HepG2 (cell line): Measurements from ENCODE around the gene CISH. TPM values are rescaled to one million over a fixed set of nuclear protein-coding genes. Genes with fewer than 3 reads are reported as not detected.
A peak's percentile ranks its signal among the peaks of the same experiment; 100 is the strongest.

Experiments
- ATAC-seq: fragments of 200-7000 bp; cut with Tn5 transposase; 3 replicates; pipeline ENCODE4 v1.9.1; 2020; ENCODE audit warnings: mild to moderate bottlenecking, moderate library complexity
- BruUV-seq: library from RNA; stranded (reverse); fragments of 400-500 nt; replicated peaks from 2 replicates; lab custom pipeline; 2021; lab: Mats Ljungman, UMichigan
- CTCF ChIA-PET: fragments of 300-600 bp; formaldehyde crosslinking; extraction: SDS; loops from one replicate; lab custom pipeline; 2021; ENCODE audit warnings: low total read pairs, inconsistent platforms, low intra/inter-chr PET ratio; lab: Yijun Ruan, JAX
- POLR2A ChIA-PET: fragments of 350-600 bp; sonication (Branson Sonifier 250); formaldehyde crosslinking; loops from one replicate; lab custom pipeline; 2020; ENCODE audit warnings: antibody characterized with exemption, inconsistent platforms; lab: Yijun Ruan, JAX
- DNase-seq: peaks from one replicate; pipeline ENCODE4 v3.0.0-alpha.2; 2015; ENCODE audit warnings: low spot score
- FAIRE-seq: peaks from 3 replicates; lab custom pipeline; 2011; peaks lifted over from hg19 to GRCh38; lab: Jason Lieb, UNC
- H2AFZ ChIP-seq: one replicate; pipeline ENCODE4 v1.6.1; 2011; ENCODE audit warnings: low read length, inconsistent platforms
- H3K27ac ChIP-seq: fragments of 300-600 bp; 3 replicates; pipeline ENCODE4 v1.8.0; 2011; ENCODE audit warnings: mixed run types, mild to moderate bottlenecking, mixed read lengths, low read length, inconsistent platforms; ENCODE audit not compliant: insufficient read depth; ENCODE audit errors: extremely low read length
- H3K27me3 ChIP-seq, 2 experiments: fragments of 200-600 bp in 1 of 2; 2 replicates in 1 of 2; 3 replicates in 1 of 2; pipeline versions ENCODE4 v1.6.0 to v1.8.0; 2011; ENCODE audit warnings: low read length in 2 of 2, mild to moderate bottlenecking in 2 of 2, moderate library complexity in 2 of 2, inconsistent platforms in 1 of 2; ENCODE audit not compliant: insufficient read depth in 2 of 2, control insufficient read depth in 1 of 2
- H3K36me3 ChIP-seq, 2 experiments: fragments of 200-600 bp in 1 of 2; replicated peaks in 1 of 2; 2 replicates in 1 of 2; 3 replicates in 1 of 2; pipeline versions ENCODE4 v1.5.1 to v1.8.0; 2011; ENCODE audit warnings: low read length in 2 of 2, inconsistent platforms in 1 of 2; ENCODE audit not compliant: insufficient read depth in 2 of 2, control insufficient read depth in 1 of 2
- H3K4me1 ChIP-seq: 2 replicates; pipeline ENCODE4 v1.5.1; 2012; ENCODE audit warnings: low read length, inconsistent platforms; ENCODE audit not compliant: insufficient read depth
- H3K4me2 ChIP-seq: 2 replicates; pipeline ENCODE4 v1.6.0; 2011; ENCODE audit warnings: low read depth, low read length, inconsistent platforms
- H3K4me3 ChIP-seq, 3 experiments: fragments of 200-600 bp in 1 of 3; sonication (generic), shearing (Covaris generic) in 1 of 3; replicated peaks in 1 of 3; 2 replicates each; pipeline ENCODE4 v1.5.1; 2011 to 2016; ENCODE audit warnings: low read length in 3 of 3, inconsistent platforms in 2 of 3, low read depth in 2 of 3, mild to moderate bottlenecking in 2 of 3, control low read depth in 1 of 3, mixed read lengths in 1 of 3; ENCODE audit not compliant: insufficient read depth in 1 of 3
- H3K79me2 ChIP-seq: one replicate; pipeline ENCODE4 v1.6.1; 2011; ENCODE audit warnings: low read length, inconsistent platforms; ENCODE audit not compliant: insufficient read depth
- H3K9ac ChIP-seq: 2 replicates; pipeline ENCODE4 v1.6.0; 2011; ENCODE audit warnings: mild to moderate bottlenecking, low read depth, low read length, inconsistent platforms; ENCODE audit not compliant: insufficient read depth
- H3K9me3 ChIP-seq: 2 replicates; pipeline ENCODE4 v1.5.1; 2012; ENCODE audit warnings: mild to moderate bottlenecking, low read length
- H4K20me1 ChIP-seq: 2 replicates; pipeline ENCODE4 v1.6.0; 2011; ENCODE audit warnings: inconsistent platforms, mild to moderate bottlenecking, low read length, moderate library complexity; ENCODE audit not compliant: insufficient read depth
- EEA1 ChIP-seq: sonication (generic); formaldehyde crosslinking; IDR thresholded peaks from 2 replicates; pipeline ENCODE4 v1.5.1; 2020; ENCODE audit warnings: mild to moderate bottlenecking, missing genetic modification reagents, borderline replicate concordance
- JUN ChIP-seq: sonication (generic); formaldehyde crosslinking; IDR thresholded peaks from 2 replicates; pipeline ENCODE4 v1.4.0; 2020; ENCODE audit warnings: mild to moderate bottlenecking, missing genetic modification reagents
- LCORL ChIP-seq, 2 experiments: fragments of 450-650 bp in 1 of 2; sonication (generic) in 1 of 2; formaldehyde crosslinking in 1 of 2; IDR thresholded peaks; 2 replicates each; pipeline versions ENCODE4 v1.5.0 to v1.6.1; 2017 to 2020; ENCODE audit warnings: antibody characterized with exemption in 1 of 2, missing genetic modification reagents in 1 of 2
- MTA3 ChIP-seq: sonication (generic); formaldehyde crosslinking; IDR thresholded peaks from 2 replicates; pipeline ENCODE4 v1.4.0; 2020; ENCODE audit warnings: missing genetic modification reagents
- ZBTB21 ChIP-seq: sonication (generic); formaldehyde crosslinking; IDR thresholded peaks from 2 replicates; pipeline ENCODE4 v1.4.0; 2020; ENCODE audit warnings: missing genetic modification reagents
- ZNF263 ChIP-seq: sonication (generic); formaldehyde crosslinking; IDR thresholded peaks from 2 replicates; pipeline ENCODE4 v1.4.0; 2020; ENCODE audit warnings: missing genetic modification reagents
- WGBS: methylation state at CpG from one replicate; pipeline ENCODE4 v1.1.6; 2017; ENCODE audit warnings: low lambda C conversion rate; 5-methylcytosine and 5-hydroxymethylcytosine counted together
- in situ Hi-C: cut with HindIII; loops from 2 replicates; pipeline ENCODE4 v1.10.0; 2017; ENCODE audit warnings: low pct_unique_long_range_greater_than_20kb; ENCODE audit not compliant: extremely low pct_ligation_motif_present
- intact Hi-C: fragments of 100-400 bp; cut with micrococcal nuclease; formaldehyde crosslinking; loops from one replicate; pipeline ENCODE4 v1.10.0; 2022; ENCODE audit not compliant: unreplicated experiment
- polyA plus RNA-seq, 8 experiments: library from polyadenylated mRNA; depleted of rRNA in 3 of 8; stranded (reverse) in 7 of 8; unstranded in 1 of 8; fragments of >200 nt; fragmentation: Illumina TruSeq in 4 of 8; extraction: Trizol in 4 of 8; gene quantifications; 2 replicates each; pipeline versions ENCODE4 v1.2.1 to v1.2.3, GENCODE V29; 2011 to 2016; ENCODE audit warnings: low read depth in 4 of 8, missing spikeins in 1 of 8, mixed read lengths in 1 of 8; ENCODE audit not compliant: insufficient read depth in 1 of 8
- total RNA-seq, 5 experiments: library from RNA; depleted of rRNA; stranded (reverse); fragments of >200 nt; fragmentation: Illumina TruSeq; extraction: Trizol; gene quantifications; 2 replicates each; pipeline ENCODE4 v1.2.3, GENCODE V29; 2016; ENCODE audit warnings: low read depth in 1 of 5
- TF ChIP-seq, protein P1 (sequence below): sonication (generic); formaldehyde crosslinking; IDR thresholded peaks from 2 replicates; pipeline ENCODE4 v1.5.1; 2020; ENCODE audit warnings: mild to moderate bottlenecking, missing genetic modification reagents, moderate library complexity

The CISH gene
- total and polyA plus RNA-seq, 2 of the 13 experiments (the other 11 are each of a cell fraction or from before 2014, with no cell fraction given) = 0.91 to 1.5 TPM

DNA sequence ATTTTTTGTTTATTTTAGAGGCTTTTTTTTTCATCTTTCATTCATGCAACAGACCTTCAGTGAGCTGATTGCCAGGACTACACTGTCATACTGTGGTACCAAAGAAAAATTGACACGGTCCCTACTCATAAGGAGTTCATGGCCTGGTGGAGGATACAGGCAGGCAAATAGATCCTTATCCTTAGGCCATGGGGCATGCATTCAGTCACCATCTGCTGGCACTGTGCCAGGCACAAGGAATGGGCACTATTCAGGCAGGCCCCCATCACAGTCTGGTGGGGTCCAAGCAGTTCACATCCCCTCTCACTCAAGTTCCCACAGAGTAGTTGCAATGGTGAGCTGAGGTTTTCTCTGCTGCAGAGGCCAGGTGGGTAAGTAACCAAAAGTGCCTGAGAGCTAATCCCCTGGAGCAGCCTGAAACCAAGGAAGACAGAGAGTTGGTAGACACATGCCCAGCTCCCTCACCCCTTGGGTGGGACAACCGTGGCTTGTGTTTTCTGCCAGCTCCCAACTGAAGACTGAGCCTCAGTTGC is 17.3 kb downstream of the CISH start:
- no peaks in the 10 kb centered on the region for H3K79me2 ChIP-seq
- ChIA-PET CTCF (no interaction called here), POLR2A (no interaction called here)
- DNase-seq (no peak), FAIRE-seq (no peak), ATAC-seq (no peak)
- no peak overlapping the region for H3K27ac ChIP-seq
- H3K4me1 ChIP-seq = peaks cover 73% of the 10 kb centered on the region
- H3K36me3 ChIP-seq = no peaks in the 10 kb centered on the region
- H4K20me1 ChIP-seq = no peaks in the 10 kb centered on the region
- 21% methylated on average over 1 of the region's 2 CpGs for WGBS
- BruUV-seq = no TSS peak
- H3K4me3 ChIP-seq = no peak overlapping the region
- H3K4me2 ChIP-seq = no peak overlapping the region
- intact Hi-C loops (no loop called here), in situ Hi-C loops (no loop called here)
- no peaks in the 10 kb centered on the region for H3K9me3 ChIP-seq
- no peak overlapping the region for H3K9ac ChIP-seq
- no peak overlapping the region for H2AFZ ChIP-seq
- no peak for TF ChIP-seq ZBTB21 (CRISPR knock-in tag)
- no peak for TF ChIP-seq JUN (CRISPR knock-in tag)
- peak; percentile 94 for TF ChIP-seq LCORL (IDR thresholded peaks at IDR 0.05)
- TF ChIP-seq LCORL (CRISPR knock-in tag; IDR thresholded peaks at IDR 0.05) = no peak
- TF ChIP-seq, all 625 proteins: peak for 1
- H3K27me3 ChIP-seq = no peaks in the 10 kb centered on the region; a peak in 1 of 5 replicates

DNA sequence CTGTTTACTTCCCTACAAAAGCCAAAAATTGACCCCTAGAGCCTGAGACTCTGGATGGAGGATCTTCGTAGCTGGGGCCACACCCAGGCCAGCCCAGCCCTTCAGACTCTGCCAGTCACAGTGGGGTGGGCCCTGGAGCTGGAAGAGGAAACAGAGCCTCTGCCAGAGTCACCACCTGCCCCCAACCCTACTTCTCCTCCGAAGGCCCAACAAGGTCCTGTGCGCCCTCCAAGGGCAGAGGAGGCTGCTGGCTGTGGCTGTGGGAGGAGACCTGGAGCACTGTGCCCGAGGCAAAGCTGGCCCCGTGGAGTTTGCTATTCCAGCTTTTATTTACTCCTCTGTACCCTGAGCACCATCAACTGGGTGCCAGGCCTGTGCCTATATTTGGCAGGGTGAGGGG is 19.0 kb downstream of the CISH start:
- no peaks in the 10 kb centered on the region for H4K20me1 ChIP-seq
- H3K27ac ChIP-seq = no peak overlapping the region
- DNase-seq = no peak
- ChIA-PET POLR2A (interaction anchor here (1.1 to 5.7 kb wide), 6 partner anchors 9 to 25 kb away, joined by 3 to 176 read pairs (median 9); partner anchors contain the start of genes CISH, HEMK1 and MAPKAPK3), CTCF (no interaction called here)
- no peaks in the 10 kb centered on the region; a peak in 1 of 5 replicates for H3K27me3 ChIP-seq
- H3K36me3 ChIP-seq = no peaks in the 10 kb centered on the region
- no peak overlapping the region for H3K4me3 ChIP-seq
- no peaks in the 10 kb centered on the region for H3K9me3 ChIP-seq
- peak overlapping the region; percentile 0; the same call in 1 of the 2 replicates for H3K9ac ChIP-seq
- BruUV-seq = no TSS peak
- peaks cover 78% of the 10 kb centered on the region for H3K4me1 ChIP-seq
- in situ Hi-C loops = no loop called here
- ATAC-seq = no peak
- intact Hi-C loops = no loop called here
- TF ChIP-seq, protein P1, sequence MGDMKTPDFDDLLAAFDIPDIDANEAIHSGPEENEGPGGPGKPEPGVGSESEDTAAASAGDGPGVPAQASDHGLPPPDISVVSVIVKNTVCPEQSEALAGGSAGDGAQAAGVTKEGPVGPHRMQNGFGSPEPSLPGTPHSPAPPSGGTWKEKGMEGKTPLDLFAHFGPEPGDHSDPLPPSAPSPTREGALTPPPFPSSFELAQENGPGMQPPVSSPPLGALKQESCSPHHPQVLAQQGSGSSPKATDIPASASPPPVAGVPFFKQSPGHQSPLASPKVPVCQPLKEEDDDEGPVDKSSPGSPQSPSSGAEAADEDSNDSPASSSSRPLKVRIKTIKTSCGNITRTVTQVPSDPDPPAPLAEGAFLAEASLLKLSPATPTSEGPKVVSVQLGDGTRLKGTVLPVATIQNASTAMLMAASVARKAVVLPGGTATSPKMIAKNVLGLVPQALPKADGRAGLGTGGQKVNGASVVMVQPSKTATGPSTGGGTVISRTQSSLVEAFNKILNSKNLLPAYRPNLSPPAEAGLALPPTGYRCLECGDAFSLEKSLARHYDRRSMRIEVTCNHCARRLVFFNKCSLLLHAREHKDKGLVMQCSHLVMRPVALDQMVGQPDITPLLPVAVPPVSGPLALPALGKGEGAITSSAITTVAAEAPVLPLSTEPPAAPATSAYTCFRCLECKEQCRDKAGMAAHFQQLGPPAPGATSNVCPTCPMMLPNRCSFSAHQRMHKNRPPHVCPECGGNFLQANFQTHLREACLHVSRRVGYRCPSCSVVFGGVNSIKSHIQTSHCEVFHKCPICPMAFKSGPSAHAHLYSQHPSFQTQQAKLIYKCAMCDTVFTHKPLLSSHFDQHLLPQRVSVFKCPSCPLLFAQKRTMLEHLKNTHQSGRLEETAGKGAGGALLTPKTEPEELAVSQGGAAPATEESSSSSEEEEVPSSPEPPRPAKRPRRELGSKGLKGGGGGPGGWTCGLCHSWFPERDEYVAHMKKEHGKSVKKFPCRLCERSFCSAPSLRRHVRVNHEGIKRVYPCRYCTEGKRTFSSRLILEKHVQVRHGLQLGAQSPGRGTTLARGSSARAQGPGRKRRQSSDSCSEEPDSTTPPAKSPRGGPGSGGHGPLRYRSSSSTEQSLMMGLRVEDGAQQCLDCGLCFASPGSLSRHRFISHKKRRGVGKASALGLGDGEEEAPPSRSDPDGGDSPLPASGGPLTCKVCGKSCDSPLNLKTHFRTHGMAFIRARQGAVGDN (CRISPR knock-in tag) = peak; percentile 39
- TF ChIP-seq EEA1 = 0 out of 2 replicates have a peak, but pooled peaks have one; percentile 51
- no peak for TF ChIP-seq MTA3 (CRISPR knock-in tag)
- peak; percentile 83 for TF ChIP-seq ZNF263
- FAIRE-seq = no peak
- H2AFZ ChIP-seq = no peak overlapping the region
- H3K79me2 ChIP-seq = no peaks in the 10 kb centered on the region
- 59% methylated on average over 3 of the region's 5 CpGs for WGBS
- peak overlapping the region; percentile 41 for H3K4me2 ChIP-seq
